K562 (cell line): ENCODE measurements around the gene NUDT22. TPM values are rescaled to one million over a fixed set of nuclear protein-coding genes. Genes with fewer than 3 reads are reported as not detected.
A peak's percentile ranks its signal among the peaks of the same experiment; 100 is the strongest.

ENCODE experiments used
- ATAC-seq: fragments of 200-7000 bp; cut with Tn5 transposase; 3 replicates; pipeline ENCODE4 v1.9.1; 2020; ENCODE audit warnings: moderate library complexity
- BruUV-seq: library from RNA; stranded (reverse); fragments of 400-500 nt; replicated peaks from 2 replicates; lab custom pipeline; 2021; lab: Mats Ljungman, UMichigan
- CTCF ChIA-PET: fragments of 300-600 bp; formaldehyde crosslinking; extraction: SDS; loops from one replicate; lab custom pipeline; 2021; ENCODE audit warnings: low intra/inter-chr PET ratio; lab: Yijun Ruan, JAX
- POLR2A ChIA-PET: fragments of 300-600, 350-650 bp; sonication (Branson Sonifier 250); formaldehyde crosslinking; extraction: SDS; loops from one replicate; lab custom pipeline; 2021; ENCODE audit warnings: antibody characterized with exemption, inconsistent platforms; lab: Yijun Ruan, JAX
- DNase-seq, 4 experiments: peaks; one replicate each; pipeline versions ENCODE4 v3.0.0 to v3.0.0-alpha.2; 2011 to 2018; ENCODE audit warnings: low spot score in 3 of 4, mixed read lengths in 3 of 4; ENCODE audit errors: extremely low read depth in 1 of 4
- FAIRE-seq: peaks from 2 replicates; lab custom pipeline; 2011; peaks lifted over from hg19 to GRCh38; lab: Jason Lieb, UNC
- H2AFZ ChIP-seq: 2 replicates; pipeline ENCODE4 v1.6.0; 2011; ENCODE audit warnings: low read depth, low read length, control low read depth, inconsistent platforms
- H3K27ac ChIP-seq: fragments of 200-600 bp; 3 replicates; pipeline ENCODE4 v1.8.0; 2011; ENCODE audit warnings: low read depth, mild to moderate bottlenecking, control low read depth, inconsistent platforms, low read length, moderate library complexity, mixed read lengths; ENCODE audit errors: extremely low read depth
- H3K27me3 ChIP-seq, 2 experiments: fragments of 300-600 bp in 1 of 2; 2 replicates in 1 of 2; 3 replicates in 1 of 2; pipeline versions ENCODE4 v1.6.0 to v1.8.0; 2011; ENCODE audit warnings: inconsistent platforms in 2 of 2, low read length in 2 of 2, mild to moderate bottlenecking in 1 of 2, mixed read lengths in 1 of 2, moderate library complexity in 1 of 2; ENCODE audit not compliant: control insufficient read depth in 2 of 2, insufficient read depth in 2 of 2
- H3K36me3 ChIP-seq: fragments of 300-600 bp; 3 replicates; pipeline ENCODE4 v1.8.0; 2011; ENCODE audit warnings: mild to moderate bottlenecking, low read length, inconsistent platforms; ENCODE audit not compliant: control insufficient read depth, insufficient read depth
- H3K4me1 ChIP-seq, 2 experiments: fragments of 200-600 bp in 1 of 2; replicated peaks in 1 of 2; 2 replicates in 1 of 2; 3 replicates in 1 of 2; pipeline versions ENCODE4 v1.5.1 to v1.8.0; 2011; ENCODE audit warnings: inconsistent platforms in 2 of 2, low read length in 2 of 2, mild to moderate bottlenecking in 1 of 2, mixed read lengths in 1 of 2, moderate library complexity in 1 of 2; ENCODE audit not compliant: control insufficient read depth in 2 of 2, insufficient read depth in 2 of 2
- H3K4me2 ChIP-seq: 2 replicates; pipeline ENCODE4 v1.6.1; 2011; ENCODE audit warnings: low read length, control low read depth, inconsistent platforms, mixed read lengths; ENCODE audit not compliant: insufficient read depth
- H3K4me3 ChIP-seq: fragments of 200-600 bp; sonication (generic), shearing (Covaris generic); 2 replicates; pipeline ENCODE4 v1.5.1; 2016; ENCODE audit warnings: control low read depth, inconsistent platforms
- H3K79me2 ChIP-seq: fragments of 200-600 bp; 3 replicates; pipeline ENCODE4 v1.8.0; 2011; ENCODE audit warnings: low read length, inconsistent platforms; ENCODE audit not compliant: control insufficient read depth, insufficient read depth
- H3K9ac ChIP-seq, 2 experiments: 2 replicates each; pipeline versions ENCODE4 v1.6.0 to v1.6.1; 2011; ENCODE audit warnings: low read depth in 2 of 2, low read length in 2 of 2, control low read depth in 1 of 2, inconsistent platforms in 1 of 2, mild to moderate bottlenecking in 1 of 2, mixed read lengths in 1 of 2; ENCODE audit not compliant: insufficient read depth in 1 of 2
- H3K9me1 ChIP-seq: one replicate; pipeline ENCODE4 v1.6.0; 2011; ENCODE audit warnings: inconsistent platforms, mild to moderate bottlenecking, low read length, moderate library complexity; ENCODE audit not compliant: control insufficient read depth, insufficient read depth
- H3K9me3 ChIP-seq: replicated peaks from 2 replicates; pipeline ENCODE4 v1.5.1; 2011; ENCODE audit warnings: low read depth, low read length, inconsistent platforms; ENCODE audit not compliant: control insufficient read depth, insufficient read depth
- H4K20me1 ChIP-seq: replicated peaks from 2 replicates; pipeline ENCODE4 v1.6.1; 2011; ENCODE audit warnings: low read length, inconsistent platforms, mixed read lengths; ENCODE audit not compliant: control insufficient read depth, insufficient read depth
- FOXA3 ChIP-seq, 2 experiments: fragments of 450-650 bp in 1 of 2; sonication (generic) in 1 of 2; formaldehyde crosslinking; IDR thresholded peaks in 1 of 2; conservative IDR thresholded peaks in 1 of 2; 2 replicates each; pipeline versions ENCODE4 v1.4.0 to v1.8.0; 2020 to 2022; ENCODE audit warnings: mild to moderate bottlenecking in 2 of 2, missing genetic modification reagents in 1 of 2
- MYNN ChIP-seq, 2 experiments: sonication (generic); formaldehyde crosslinking in 1 of 2; IDR thresholded peaks; 2 replicates each; pipeline versions ENCODE4 v1.5.0 to v1.6.1; 2016 to 2020; ENCODE audit warnings: antibody characterized with exemption in 1 of 2, missing genetic modification reagents in 1 of 2
- PKNOX1 ChIP-seq: fragments of 450-650 bp; IDR thresholded peaks from 2 replicates; pipeline ENCODE4 v1.6.1; 2016
- PML ChIP-seq: IDR thresholded peaks from 2 replicates; pipeline ENCODE4 v1.6.1; 2012; ENCODE audit warnings: low read length, inconsistent platforms
- POLR2A ChIP-seq: fragments of 450-650 bp; conservative IDR thresholded peaks from 2 replicates; pipeline ENCODE4 v1.6.1; 2016
- SUPT5H ChIP-seq: fragments of 450-650 bp; IDR thresholded peaks from 2 replicates; pipeline ENCODE4 v1.6.1; 2016
- WGBS: fragments of 100-300 bp; shearing (Covaris generic); methylation state at CpG from one replicate; pipeline ENCODE4 v1.1.6; 2016; ENCODE audit warnings: low coverage, mixed read lengths; ENCODE audit not compliant: insufficient coverage; ENCODE audit errors: missing lambda C conversion rate; 5-methylcytosine and 5-hydroxymethylcytosine counted together
- in situ Hi-C: fragments of 300-500 bp; cut with MboI; formaldehyde crosslinking; loops from 4 replicates; pipeline ENCODE4 v1.15.0; 2018; ENCODE audit warnings: inconsistent platforms, mixed read lengths
- intact Hi-C: fragments of 100-400 bp; cut with micrococcal nuclease; formaldehyde crosslinking; loops from 2 replicates; pipeline ENCODE4 v1.14.2; 2022
- polyA plus RNA-seq, 8 experiments: library from polyadenylated mRNA; depleted of rRNA in 4 of 8; stranded (reverse) in 5 of 8; unstranded in 3 of 8; fragments of >200 nt; fragmentation: Nextera tagmentation in 2 of 8; fragmentation: Illumina TruSeq in 1 of 8; extraction: Ambion mirVana in 2 of 8; extraction: Trizol in 1 of 8; gene quantifications; 2 replicates each; pipeline versions ENCODE4 v1.2.1 to v1.2.3, GENCODE V29; 2011 to 2014; ENCODE audit warnings: inconsistent platforms in 1 of 8, missing spikeins in 1 of 8
- total RNA-seq, 7 experiments: library from RNA; depleted of rRNA in 6 of 7; stranded (reverse); fragments of >200 nt in 6 of 7; fragmentation: Illumina TruSeq in 2 of 7; extraction: Trizol in 2 of 7; gene quantifications; 2 replicates each; pipeline versions ENCODE4 v1.2.1 to v1.2.3, GENCODE V29; 2011 to 2021; ENCODE audit warnings: low replicate concordance in 1 of 7
- TF ChIP-seq, protein P1 (sequence below): sonication (generic); formaldehyde crosslinking; IDR thresholded peaks from 2 replicates; pipeline ENCODE4 v1.8.1; 2023; ENCODE audit warnings: mild to moderate bottlenecking, missing genetic modification reagents
- TF ChIP-seq, protein P2 (sequence below): fragments of 250-450 bp; sonication (Bioruptor Pico); IDR thresholded peaks from 2 replicates; pipeline ENCODE4 v1.8.0; 2021; ENCODE audit warnings: mild to moderate bottlenecking, moderate library complexity

NUDT22 gene
- total and polyA plus RNA-seq, 9 of the 15 experiments (the other 6 are each of a cell fraction or from before 2014, with no cell fraction given): 6.3 to 92.6 (median 37.4) TPM

DNA sequence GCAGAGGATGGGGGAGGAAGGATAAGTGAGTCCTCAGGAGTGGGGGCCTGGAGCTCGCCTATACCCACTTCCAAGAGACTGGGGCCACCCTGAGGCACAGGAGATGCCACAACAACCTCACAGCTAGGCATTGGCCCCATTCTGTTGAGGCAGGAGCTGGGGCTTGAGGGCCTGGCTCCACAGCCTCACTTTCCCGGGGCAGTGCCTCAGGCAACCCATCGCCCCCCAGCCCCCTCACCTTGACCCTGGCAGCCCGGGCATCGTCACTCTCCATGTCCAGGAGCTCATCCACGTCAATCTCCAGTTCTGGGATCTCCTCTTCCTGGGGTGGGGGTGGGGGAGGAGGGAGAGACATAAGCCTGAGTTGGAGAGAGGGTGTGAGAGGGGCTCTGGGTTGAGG, 18.9 kb downstream of the NUDT22 start:
- Histone ChIP-seq H3K27me3 (no peaks in the 10 kb centered on the region), H3K4me2 (peak overlapping the region; percentile 99), H3K9me1 (no peaks in the 10 kb centered on the region), H3K27ac (peak overlapping the region; percentile 98; the same call in 2 of the 3 replicates), H4K20me1 (0 out of 2 replicates have a peak, but pooled peaks cover 3% of the 10 kb centered on the region), H3K79me2 (peaks cover 55% of the 10 kb centered on the region), H3K4me3 (peak overlapping the region; percentile 98), H3K4me1 (peaks cover 39 to 88% of the 10 kb centered on the region in 2 experiments), H3K9ac (peak overlapping the region; percentile 95 to 98), H3K36me3 (peaks cover 42% of the 10 kb centered on the region), H3K9me3 (no peaks in the 10 kb centered on the region), H2AFZ (no peak overlapping the region)
- no peak for FAIRE-seq
- in situ Hi-C loops: no loop called here
- intact Hi-C loops: loop anchor here (10.0 kb wide), 1 partner anchor 60 kb away; the partner anchor contains the start of genes CATSPERZ and ESRRA
- no peak for DNase-seq
- POLR2A ChIA-PET: interaction anchor here (0.6 to 7.8 kb wide), 9 partner anchors 8 to 141 kb away, joined by 3 to 58 read pairs (median 5); partner anchors contain the start of genes FERMT3, STIP1 and VEGFB
- ATAC-seq: no peak
- 25% methylated on average over 5 of the region's 6 CpGs for WGBS
- CTCF ChIA-PET: no interaction called here
- BruUV-seq: no TSS peak
- TF ChIP-seq, protein P1, sequence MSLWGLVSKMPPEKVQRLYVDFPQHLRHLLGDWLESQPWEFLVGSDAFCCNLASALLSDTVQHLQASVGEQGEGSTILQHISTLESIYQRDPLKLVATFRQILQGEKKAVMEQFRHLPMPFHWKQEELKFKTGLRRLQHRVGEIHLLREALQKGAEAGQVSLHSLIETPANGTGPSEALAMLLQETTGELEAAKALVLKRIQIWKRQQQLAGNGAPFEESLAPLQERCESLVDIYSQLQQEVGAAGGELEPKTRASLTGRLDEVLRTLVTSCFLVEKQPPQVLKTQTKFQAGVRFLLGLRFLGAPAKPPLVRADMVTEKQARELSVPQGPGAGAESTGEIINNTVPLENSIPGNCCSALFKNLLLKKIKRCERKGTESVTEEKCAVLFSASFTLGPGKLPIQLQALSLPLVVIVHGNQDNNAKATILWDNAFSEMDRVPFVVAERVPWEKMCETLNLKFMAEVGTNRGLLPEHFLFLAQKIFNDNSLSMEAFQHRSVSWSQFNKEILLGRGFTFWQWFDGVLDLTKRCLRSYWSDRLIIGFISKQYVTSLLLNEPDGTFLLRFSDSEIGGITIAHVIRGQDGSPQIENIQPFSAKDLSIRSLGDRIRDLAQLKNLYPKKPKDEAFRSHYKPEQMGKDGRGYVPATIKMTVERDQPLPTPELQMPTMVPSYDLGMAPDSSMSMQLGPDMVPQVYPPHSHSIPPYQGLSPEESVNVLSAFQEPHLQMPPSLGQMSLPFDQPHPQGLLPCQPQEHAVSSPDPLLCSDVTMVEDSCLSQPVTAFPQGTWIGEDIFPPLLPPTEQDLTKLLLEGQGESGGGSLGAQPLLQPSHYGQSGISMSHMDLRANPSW (CRISPR knock-in tag): no peak
- TF ChIP-seq POLR2A (peak; percentile 40), PML (0 out of 2 replicates have a peak, but pooled peaks have one; percentile 16), PKNOX1 (0 out of 2 replicates have a peak, but pooled peaks have one; percentile 7), FOXA3 (CRISPR knock-in tag; conservative IDR thresholded peaks at IDR 0.05 in 1 of 2, IDR thresholded peaks at IDR 0.05 in 1 of 2) (no peak), SUPT5H (0 out of 2 replicates have a peak, but pooled peaks have one; percentile 39), MYNN (IDR thresholded peaks at IDR 0.05) (0 out of 2 replicates have a peak, but pooled peaks have one; percentile 20), MYNN (CRISPR knock-in tag; IDR thresholded peaks at IDR 0.05) (no peak)
- TF ChIP-seq, protein P2, sequence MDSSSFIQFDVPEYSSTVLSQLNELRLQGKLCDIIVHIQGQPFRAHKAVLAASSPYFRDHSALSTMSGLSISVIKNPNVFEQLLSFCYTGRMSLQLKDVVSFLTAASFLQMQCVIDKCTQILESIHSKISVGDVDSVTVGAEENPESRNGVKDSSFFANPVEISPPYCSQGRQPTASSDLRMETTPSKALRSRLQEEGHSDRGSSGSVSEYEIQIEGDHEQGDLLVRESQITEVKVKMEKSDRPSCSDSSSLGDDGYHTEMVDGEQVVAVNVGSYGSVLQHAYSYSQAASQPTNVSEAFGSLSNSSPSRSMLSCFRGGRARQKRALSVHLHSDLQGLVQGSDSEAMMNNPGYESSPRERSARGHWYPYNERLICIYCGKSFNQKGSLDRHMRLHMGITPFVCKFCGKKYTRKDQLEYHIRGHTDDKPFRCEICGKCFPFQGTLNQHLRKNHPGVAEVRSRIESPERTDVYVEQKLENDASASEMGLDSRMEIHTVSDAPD (CRISPR knock-in tag): no peak
